ENCODE measurements around the gene CLIC3. TPM values are rescaled to one million over a fixed set of nuclear protein-coding genes. Genes with fewer than 3 reads are reported as not detected.

The CLIC3 gene
- total and polyA plus RNA-seq, 4 donors: 0.35 to 6.4 (median 2.0) TPM

DNA sequence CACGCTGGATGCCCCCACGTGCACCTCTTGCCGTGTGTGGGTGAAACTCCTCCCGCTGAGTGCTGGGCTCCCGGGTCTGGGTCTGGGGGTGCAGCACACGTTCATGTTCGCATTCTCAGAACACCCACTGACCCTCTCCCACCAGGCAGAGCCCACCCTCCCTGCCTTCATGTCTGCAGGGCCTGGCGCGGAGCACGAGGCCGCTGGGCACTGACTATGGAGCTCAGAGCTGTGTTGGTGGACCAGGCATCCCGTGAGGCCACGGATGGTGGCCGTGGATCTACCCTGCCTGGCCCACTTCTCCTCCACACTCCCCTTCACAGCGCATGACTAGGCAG, 35.5 kb downstream of the CLIC3 start:
- H3K27ac ChIP-seq (ENCODE audit: low read depth, low read length): peak overlapping the region; percentile 15

DNA sequence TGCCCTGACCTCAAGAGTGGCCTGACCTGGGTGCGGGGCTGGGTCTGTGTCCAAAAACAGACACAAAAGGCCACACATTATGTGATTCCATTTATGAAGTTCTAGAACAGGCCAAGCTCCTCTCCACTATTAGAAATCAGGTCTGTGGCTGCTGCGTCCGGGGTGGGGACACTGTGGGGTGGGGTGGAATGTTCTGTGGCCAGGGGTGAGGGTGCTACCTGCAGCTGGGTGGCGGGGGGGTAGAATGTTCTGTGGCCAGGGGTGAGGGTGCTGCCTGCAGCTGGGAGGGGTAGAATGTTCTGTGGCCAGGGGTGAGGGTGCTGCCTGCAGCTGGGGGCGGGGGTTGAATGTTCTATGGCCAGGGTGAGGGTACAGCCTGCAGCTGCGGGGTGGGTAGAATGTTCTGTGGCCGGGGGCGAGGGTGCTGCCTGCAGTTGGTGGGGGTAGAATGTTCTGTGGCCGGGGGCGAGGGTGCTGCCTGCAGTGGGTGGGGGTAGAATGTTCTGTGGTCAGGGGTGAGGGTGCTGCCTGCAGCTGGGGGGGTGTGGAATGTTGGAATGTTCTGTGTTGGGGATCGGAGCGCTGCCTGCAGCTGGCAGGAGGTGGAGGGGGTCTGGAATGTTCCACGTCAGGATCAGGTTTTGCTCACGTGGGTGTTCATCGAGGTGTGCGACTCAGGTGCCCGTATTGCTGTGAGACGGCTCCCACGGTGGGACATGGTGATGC, 36.0 kb downstream of the CLIC3 start:
- DNase-seq (ENCODE audit: low read depth in 4 of 6, low spot score in 6 of 6): no peak
- Histone ChIP-seq H3K27me3 (ENCODE audit: control insufficient read depth, insufficient read depth, low read length) (no peaks in the 10 kb centered on the region), H3K36me3 (ENCODE audit: control insufficient read depth, insufficient read depth, low read length) (no peaks in the 10 kb centered on the region), H3K9me3 (ENCODE audit: control insufficient read depth, insufficient read depth, low read length) (no peaks in the 10 kb centered on the region), H3K4me3 (ENCODE audit: low read depth, low read length) (no peak overlapping the region), H3K4me1 (ENCODE audit: control insufficient read depth, insufficient read depth, low read length) (peaks cover 24% of the 10 kb centered on the region), H3K27ac (ENCODE audit: low read depth, low read length) (peak overlapping the region; percentile 61)
- WGBS (ENCODE audit: insufficient coverage): 87% methylated on average over 15 of the region's 19 CpGs

More for the DNA sequence above, 35.5 kb downstream of the CLIC3 start:
- no peak overlapping the region for H3K4me3 ChIP-seq (ENCODE audit: low read depth, low read length)
- H3K4me1 ChIP-seq (ENCODE audit: control insufficient read depth, insufficient read depth, low read length): peaks cover 27% of the 10 kb centered on the region
- no peaks in the 10 kb centered on the region for H3K27me3 ChIP-seq (ENCODE audit: control insufficient read depth, insufficient read depth, low read length)
- no peaks in the 10 kb centered on the region for H3K36me3 ChIP-seq (ENCODE audit: control insufficient read depth, insufficient read depth, low read length)
- 81% methylated on average over 15 of the region's 15 CpGs for WGBS (ENCODE audit: insufficient coverage)
- H3K9me3 ChIP-seq (ENCODE audit: control insufficient read depth, insufficient read depth, low read length): no peaks in the 10 kb centered on the region
- DNase-seq (ENCODE audit: low read depth in 4 of 6, low spot score in 6 of 6): no peak

DNA sequence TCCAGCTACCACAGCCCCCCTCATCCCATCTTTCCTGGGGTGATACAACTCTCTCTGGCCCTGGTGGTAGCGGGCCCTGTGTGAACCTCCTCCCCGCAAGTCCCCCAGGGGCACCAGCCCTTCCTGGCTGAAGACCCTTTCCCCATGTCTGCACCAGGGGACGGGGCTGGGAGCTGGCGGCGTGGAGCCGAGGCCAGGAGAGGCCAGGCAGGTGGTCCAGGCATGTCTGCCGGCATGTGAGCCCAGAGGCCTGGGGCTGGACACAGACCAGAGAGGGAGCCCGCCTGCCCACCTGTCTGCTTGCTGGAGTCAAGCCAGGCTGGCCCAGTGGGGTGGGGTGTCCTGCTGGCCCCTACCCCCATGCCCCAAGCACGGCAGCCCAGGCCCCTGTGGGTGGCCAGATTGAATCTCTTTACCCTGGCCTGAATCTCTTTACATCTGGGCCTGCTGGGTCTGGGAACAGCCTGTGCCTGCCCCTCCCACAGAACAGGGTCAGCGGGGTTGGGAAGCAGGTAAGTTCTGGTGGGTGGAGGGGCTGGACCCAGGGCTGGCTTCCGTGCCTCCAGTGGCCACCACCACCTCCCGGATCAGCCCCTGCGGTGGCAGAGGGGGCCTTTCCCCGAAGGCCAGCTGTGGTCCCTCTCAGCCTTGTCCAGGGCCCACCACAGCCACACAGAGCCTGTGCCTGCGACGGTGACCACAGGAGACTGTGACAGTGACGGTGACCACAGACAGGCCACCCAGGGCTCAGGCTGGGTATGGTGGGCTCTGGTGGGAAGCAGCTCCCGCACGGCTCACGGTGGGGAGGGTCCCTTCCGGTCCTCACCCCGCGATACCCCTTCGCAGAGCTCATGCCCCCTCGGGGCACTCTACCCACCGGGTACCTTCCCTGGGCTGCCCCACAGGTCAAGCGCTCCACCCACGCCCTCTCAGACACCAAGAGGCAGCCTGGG, 37.2 kb downstream of the CLIC3 start:
- H3K36me3 ChIP-seq (ENCODE audit: control insufficient read depth, insufficient read depth, low read length): no peaks in the 10 kb centered on the region
- peaks cover 21% of the 10 kb centered on the region for H3K4me1 ChIP-seq (ENCODE audit: control insufficient read depth, insufficient read depth, low read length)
- H3K4me3 ChIP-seq (ENCODE audit: low read depth, low read length): no peak overlapping the region
- DNase-seq (ENCODE audit: low read depth in 4 of 6, low spot score in 6 of 6): no peak
- 76% methylated on average over 26 of the region's 28 CpGs for WGBS (ENCODE audit: insufficient coverage)
- no peaks in the 10 kb centered on the region for H3K27me3 ChIP-seq (ENCODE audit: control insufficient read depth, insufficient read depth, low read length)
- peak overlapping the region; percentile 61 for H3K27ac ChIP-seq (ENCODE audit: low read depth, low read length)
- no peaks in the 10 kb centered on the region for H3K9me3 ChIP-seq (ENCODE audit: control insufficient read depth, insufficient read depth, low read length)

DNA sequence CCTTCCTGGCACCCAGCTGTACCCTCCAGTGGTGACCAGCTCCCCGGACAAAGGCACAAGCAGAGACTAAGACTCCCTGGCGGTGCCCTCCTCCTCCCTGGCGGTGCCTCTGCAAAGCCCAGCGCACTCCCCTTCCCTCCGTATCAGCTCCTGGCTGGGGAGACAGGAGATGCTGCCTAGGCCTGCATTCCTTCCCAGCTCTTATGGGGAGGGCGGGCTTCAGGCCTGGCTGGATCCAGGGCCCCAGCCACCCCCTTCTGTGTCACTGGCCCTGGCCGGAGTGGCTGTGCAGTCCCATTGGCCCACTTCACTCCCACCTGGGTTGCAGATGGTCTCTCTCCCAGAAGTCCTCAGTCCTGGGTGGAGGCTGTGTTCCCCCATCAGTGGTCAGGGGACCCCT, 37.9 kb downstream of the CLIC3 start:
- H3K9me3 ChIP-seq (ENCODE audit: control insufficient read depth, insufficient read depth, low read length): no peaks in the 10 kb centered on the region
- no peaks in the 10 kb centered on the region for H3K27me3 ChIP-seq (ENCODE audit: control insufficient read depth, insufficient read depth, low read length)
- H3K36me3 ChIP-seq (ENCODE audit: control insufficient read depth, insufficient read depth, low read length): no peaks in the 10 kb centered on the region
- DNase-seq (ENCODE audit: low read depth in 4 of 6, low spot score in 6 of 6): no peak
- WGBS (ENCODE audit: insufficient coverage): 85% methylated on average over 7 of the region's 7 CpGs
- peaks cover 19% of the 10 kb centered on the region for H3K4me1 ChIP-seq (ENCODE audit: control insufficient read depth, insufficient read depth, low read length)
- H3K4me3 ChIP-seq (ENCODE audit: low read depth, low read length): no peak overlapping the region
- H3K27ac ChIP-seq (ENCODE audit: low read depth, low read length): peak overlapping the region; percentile 61

DNA sequence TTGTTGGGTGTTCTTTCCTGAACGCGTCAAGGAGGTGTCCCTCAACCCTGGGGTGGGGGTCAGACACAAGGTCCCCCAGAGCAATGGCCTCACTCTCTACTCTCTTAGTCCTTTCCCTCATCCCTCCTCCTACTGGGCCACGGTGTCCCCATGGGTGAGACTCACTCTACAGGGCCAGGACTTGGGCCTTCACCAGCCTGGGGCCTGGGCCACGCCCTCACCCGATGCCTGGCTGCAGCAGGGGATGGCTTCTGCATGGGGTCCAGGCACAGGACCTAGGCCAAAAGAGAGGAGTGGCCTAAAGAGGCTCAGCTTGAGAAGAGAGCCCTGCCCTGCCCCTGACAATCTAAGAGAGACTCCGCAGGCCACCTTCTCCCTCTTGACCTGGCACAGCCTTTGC, 38.5 kb downstream of the CLIC3 start:
- H3K9me3 ChIP-seq (ENCODE audit: control insufficient read depth, insufficient read depth, low read length): no peaks in the 10 kb centered on the region
- H3K27ac ChIP-seq (ENCODE audit: low read depth, low read length): no peak overlapping the region
- peaks cover 20% of the 10 kb centered on the region for H3K4me1 ChIP-seq (ENCODE audit: control insufficient read depth, insufficient read depth, low read length)
- no peaks in the 10 kb centered on the region for H3K27me3 ChIP-seq (ENCODE audit: control insufficient read depth, insufficient read depth, low read length)
- no peak overlapping the region for H3K4me3 ChIP-seq (ENCODE audit: low read depth, low read length)
- DNase-seq (ENCODE audit: low read depth in 4 of 6, low spot score in 6 of 6): no peak
- WGBS (ENCODE audit: insufficient coverage): 91% methylated on average over 4 of the region's 6 CpGs
- H3K36me3 ChIP-seq (ENCODE audit: control insufficient read depth, insufficient read depth, low read length): no peaks in the 10 kb centered on the region

DNA sequence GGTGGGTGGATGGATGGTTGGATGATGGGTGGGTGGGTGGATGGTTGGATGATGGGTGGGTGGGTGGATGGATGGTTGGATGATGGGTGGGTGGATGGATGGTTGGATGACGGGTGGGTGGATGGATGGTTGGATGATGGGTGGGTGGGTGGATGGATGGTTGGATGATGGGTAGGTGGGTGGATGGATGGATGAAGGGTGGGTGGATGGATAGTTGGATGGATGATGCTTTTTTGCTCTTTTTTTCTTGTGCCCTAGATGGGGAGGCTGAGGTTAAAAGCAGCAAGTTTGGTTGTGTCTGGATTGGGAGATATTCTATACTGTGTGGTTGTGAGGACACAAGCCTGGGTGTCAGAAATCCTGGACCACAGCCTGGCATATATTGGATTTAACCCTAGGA, 38.9 kb downstream of the CLIC3 start:
- H3K9me3 ChIP-seq (ENCODE audit: control insufficient read depth, insufficient read depth, low read length): no peaks in the 10 kb centered on the region
- H3K36me3 ChIP-seq (ENCODE audit: control insufficient read depth, insufficient read depth, low read length): no peaks in the 10 kb centered on the region
- WGBS (ENCODE audit: insufficient coverage): 92% methylated on average over 1 of the region's 1 CpG
- peaks cover 24% of the 10 kb centered on the region for H3K4me1 ChIP-seq (ENCODE audit: control insufficient read depth, insufficient read depth, low read length)
- no peak for DNase-seq (ENCODE audit: low read depth in 4 of 6, low spot score in 6 of 6)
- no peak overlapping the region for H3K27ac ChIP-seq (ENCODE audit: low read depth, low read length)
- H3K27me3 ChIP-seq (ENCODE audit: control insufficient read depth, insufficient read depth, low read length): no peaks in the 10 kb centered on the region
- no peak overlapping the region for H3K4me3 ChIP-seq (ENCODE audit: low read depth, low read length)

DNA sequence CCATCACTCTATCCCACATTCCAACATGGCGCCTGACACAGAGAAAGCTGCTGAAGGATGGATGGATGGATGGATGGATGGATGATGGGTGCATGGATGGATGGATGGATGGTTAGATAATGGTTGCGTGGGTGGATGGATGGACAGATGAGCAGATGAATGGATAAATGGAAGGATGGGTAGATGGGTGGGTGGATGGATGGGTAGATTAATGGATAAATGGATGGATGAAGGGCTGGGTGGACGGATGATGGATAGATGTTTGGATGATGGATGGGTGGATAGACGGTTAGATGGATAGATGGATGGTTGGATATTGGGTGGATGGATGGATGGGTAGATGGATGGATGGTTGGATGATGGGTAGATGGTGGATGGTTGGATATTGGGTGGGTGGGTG, 39.8 kb downstream of the CLIC3 start:
- Histone ChIP-seq H3K4me1 (ENCODE audit: control insufficient read depth, insufficient read depth, low read length) (peaks cover 32% of the 10 kb centered on the region), H3K4me3 (ENCODE audit: low read depth, low read length) (no peak overlapping the region), H3K36me3 (ENCODE audit: control insufficient read depth, insufficient read depth, low read length) (no peaks in the 10 kb centered on the region), H3K27ac (ENCODE audit: low read depth, low read length) (no peak overlapping the region), H3K9me3 (ENCODE audit: control insufficient read depth, insufficient read depth, low read length) (no peaks in the 10 kb centered on the region), H3K27me3 (ENCODE audit: control insufficient read depth, insufficient read depth, low read length) (no peaks in the 10 kb centered on the region)
- WGBS (ENCODE audit: insufficient coverage): 93% methylated on average over 3 of the region's 4 CpGs
- DNase-seq (ENCODE audit: low read depth in 4 of 6, low spot score in 6 of 6): no peak

DNA sequence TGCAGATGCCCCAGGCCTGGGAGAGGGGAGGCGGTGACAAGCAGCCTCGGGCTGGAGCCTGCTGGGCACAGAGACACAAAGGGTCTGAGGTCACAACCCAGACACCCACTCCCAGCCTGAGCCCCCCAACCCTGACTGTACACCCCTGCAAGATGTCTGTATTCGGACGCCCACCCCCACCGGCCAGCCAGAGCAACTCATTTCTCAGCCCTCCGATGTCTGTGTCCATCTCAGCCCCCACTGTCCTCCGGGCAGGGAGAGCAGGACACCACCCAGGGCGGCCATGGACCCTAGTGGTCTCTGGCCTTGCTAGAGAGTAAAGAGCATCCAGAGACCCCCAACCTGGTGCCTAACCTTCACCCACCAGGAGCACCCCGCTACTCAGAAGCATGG, 40.4 kb downstream of the CLIC3 start:
- DNase-seq (ENCODE audit: low read depth in 4 of 6, low spot score in 6 of 6): no peak
- no peaks in the 10 kb centered on the region for H3K36me3 ChIP-seq (ENCODE audit: control insufficient read depth, insufficient read depth, low read length)
- no peaks in the 10 kb centered on the region for H3K9me3 ChIP-seq (ENCODE audit: control insufficient read depth, insufficient read depth, low read length)
- H3K4me1 ChIP-seq (ENCODE audit: control insufficient read depth, insufficient read depth, low read length): peaks cover 32% of the 10 kb centered on the region
- WGBS (ENCODE audit: insufficient coverage): 87% methylated on average over 7 of the region's 9 CpGs
- no peak overlapping the region for H3K27ac ChIP-seq (ENCODE audit: low read depth, low read length)
- no peak overlapping the region for H3K4me3 ChIP-seq (ENCODE audit: low read depth, low read length)
- H3K27me3 ChIP-seq (ENCODE audit: control insufficient read depth, insufficient read depth, low read length): no peaks in the 10 kb centered on the region

DNA sequence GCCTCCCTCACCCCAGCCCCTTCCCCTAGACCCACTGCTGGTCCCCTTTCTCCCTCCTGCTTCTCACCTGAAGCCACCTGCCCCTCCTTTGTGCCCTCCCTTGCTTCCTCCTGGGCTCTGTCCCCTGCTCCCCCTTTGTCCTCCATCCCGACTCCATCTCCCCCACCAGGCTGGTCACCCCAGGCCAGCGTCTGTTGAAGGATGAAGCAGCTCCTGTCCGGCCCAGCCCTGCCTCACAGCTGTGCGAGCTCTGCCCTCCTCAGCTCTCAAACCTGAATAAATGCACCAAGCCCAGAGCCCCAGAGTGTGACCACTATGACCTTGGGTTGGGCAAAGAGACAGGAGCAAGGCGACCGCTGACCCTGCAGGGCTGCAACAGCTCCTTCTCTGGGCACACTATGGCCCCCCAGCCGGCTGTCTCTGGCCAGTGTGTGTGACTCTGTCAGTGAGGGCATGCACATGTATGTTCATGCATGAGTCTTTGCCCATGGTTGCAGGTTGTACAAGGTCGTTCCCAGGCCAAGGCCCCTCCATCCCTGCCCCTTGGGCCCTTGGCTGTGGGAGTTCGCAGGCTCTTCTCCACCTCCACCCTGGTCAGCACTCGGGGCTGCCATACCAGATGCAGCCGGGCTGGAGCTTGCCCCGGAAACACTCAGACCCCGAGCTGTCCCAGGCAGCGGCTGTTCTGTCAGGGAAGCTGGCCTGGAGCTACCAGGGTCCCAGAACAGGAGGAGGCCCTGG, 41.0 kb downstream of the CLIC3 start:
- no peak for DNase-seq (ENCODE audit: low read depth in 4 of 6, low spot score in 6 of 6)
- H3K27me3 ChIP-seq (ENCODE audit: control insufficient read depth, insufficient read depth, low read length): no peaks in the 10 kb centered on the region
- H3K27ac ChIP-seq (ENCODE audit: low read depth, low read length): no peak overlapping the region
- no peaks in the 10 kb centered on the region for H3K36me3 ChIP-seq (ENCODE audit: control insufficient read depth, insufficient read depth, low read length)
- H3K9me3 ChIP-seq (ENCODE audit: control insufficient read depth, insufficient read depth, low read length): no peaks in the 10 kb centered on the region
- peaks cover 36% of the 10 kb centered on the region for H3K4me1 ChIP-seq (ENCODE audit: control insufficient read depth, insufficient read depth, low read length)
- no peak overlapping the region for H3K4me3 ChIP-seq (ENCODE audit: low read depth, low read length)
- WGBS (ENCODE audit: insufficient coverage): 84% methylated on average over 13 of the region's 14 CpGs
